Subcutaneous adipose tissue (tissue), 4 donors: ENCODE data around the gene DGKG. TPM values are rescaled to one million over a fixed set of nuclear protein-coding genes. Genes with fewer than 3 reads are reported as not detected.

Experiments used
- CTCF ChIP-seq: fragments of 450-650 bp; IDR thresholded peaks from one replicate; pipeline ENCODE4 v1.5.1; 2016; ENCODE audit warnings: low read depth, mild to moderate bottlenecking, control low read depth, antibody characterized with exemption, moderate library complexity
- total RNA-seq, 4 donors: library from RNA; depleted of rRNA; stranded (reverse); fragments of >200 nt; gene quantifications; one replicate each; pipeline ENCODE4 v1.1.0, GENCODE V29; 2016

Gene DGKG
- total RNA-seq, 4 donors from 2014 or later, result 0.49 to 3.1 (median 1.8) TPM

GRCh38 chr3:186375443-186375842 lies 13.4 kb upstream of the DGKG start:
- no peak for TF ChIP-seq CTCF

DNA sequence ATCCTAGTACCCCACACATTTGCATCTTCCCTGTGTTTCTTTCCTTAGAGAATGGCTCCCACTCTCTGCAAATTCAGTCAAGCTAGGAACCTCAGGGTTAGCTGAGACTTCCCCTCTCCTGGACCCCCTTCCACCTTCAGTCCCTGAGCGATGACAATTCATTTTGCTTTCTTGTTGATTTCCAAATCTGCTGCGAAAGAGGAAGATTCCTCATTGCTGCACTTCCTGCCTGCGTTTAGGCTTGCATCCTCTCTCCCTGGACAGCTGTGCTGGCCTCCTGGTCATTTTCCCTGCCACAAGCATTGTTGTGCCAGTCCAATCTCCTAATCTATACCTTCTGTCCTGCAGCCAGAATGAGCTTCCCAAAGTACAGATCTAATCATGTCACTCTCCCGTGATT lies 12.3 kb upstream of the DGKG start:
- TF ChIP-seq CTCF, result no peak

- no peak for TF ChIP-seq CTCF
Observed at GRCh38 chr3:186369217-186369616, 7.2 kb upstream of the DGKG start.

GRCh38 chr3:186368717-186369116 lies 6.7 kb upstream of the DGKG start:
- no peak for TF ChIP-seq CTCF

GRCh38 chr3:186368176-186368575 lies 6.1 kb upstream of the DGKG start:
- no peak for TF ChIP-seq CTCF

DNA sequence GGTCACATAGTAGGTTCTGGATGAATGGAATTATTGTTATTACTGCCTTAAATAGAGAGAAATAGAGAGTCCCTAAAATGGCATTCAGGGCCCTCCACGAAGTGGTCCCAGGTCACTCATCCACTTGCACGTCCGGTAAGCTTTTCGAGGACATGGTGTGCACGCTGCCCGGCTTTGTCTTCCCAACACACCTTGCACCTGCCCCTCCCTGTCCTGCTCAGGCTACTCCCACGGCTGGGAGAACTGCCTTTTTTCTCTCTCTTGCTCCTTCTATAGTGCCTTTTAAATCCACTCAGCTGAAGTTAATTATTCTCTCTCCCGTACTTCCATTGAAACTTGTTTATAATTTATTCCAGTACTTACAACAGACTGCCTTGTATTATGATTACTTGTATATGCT lies 5.6 kb upstream of the DGKG start:
- TF ChIP-seq CTCF, result no peak

GRCh38 chr3:186366206-186366605 lies 4.2 kb upstream of the DGKG start:
- no peak for TF ChIP-seq CTCF
